Peyer's patch (tissue), 4 donors: ENCODE data around the gene SDR42E1. TPM values are rescaled to one million over a fixed set of nuclear protein-coding genes. Genes with fewer than 3 reads are reported as not detected.

ENCODE experiments used
- DNase-seq, 3 donors: peaks; one replicate each; pipeline ENCODE4 v3.0.0-alpha.2; 2017 to 2019
- H3K27ac ChIP-seq, 4 donors: fragments of 200-600 bp; sonication (generic); one replicate each; pipeline ENCODE4 v1.5.1; 2016 to 2019
- H3K27me3 ChIP-seq, 2 donors: fragments of 200-600 bp; sonication (generic); one replicate each; pipeline ENCODE4 v1.5.1; 2019
- H3K36me3 ChIP-seq, 3 donors: fragments of 200-600 bp; sonication (generic); one replicate each; pipeline ENCODE4 v1.5.1; 2016 to 2019
- H3K4me1 ChIP-seq, 4 donors: fragments of 200-600 bp; sonication (generic); one replicate each; pipeline ENCODE4 v1.5.1; 2016 to 2019
- H3K4me3 ChIP-seq, 4 donors: fragments of 200-600 bp; sonication (generic); 1 replicate in 3 of 4; 2 replicates in 1 of 4; pipeline ENCODE4 v1.5.1; 2016 to 2019; ENCODE audit warnings: mild to moderate bottlenecking in 1 of 4
- H3K9me3 ChIP-seq, 4 donors: fragments of 200-600 bp; sonication (generic); one replicate each; pipeline ENCODE4 v1.5.1; 2016 to 2019; ENCODE audit warnings: mild to moderate bottlenecking in 1 of 4
- CTCF ChIP-seq, 6 experiments: fragments of 450-650 bp in 4 of 6; fragments of 200-600 bp in 2 of 6; sonication (generic) in 1 of 6; IDR thresholded peaks; one replicate each; pipeline ENCODE4 v1.5.1; 2017 to 2019; ENCODE audit warnings: antibody characterized with exemption in 6 of 6, mild to moderate bottlenecking in 3 of 6, moderate library complexity in 1 of 6
- POLR2A ChIP-seq, 2 donors: fragments of 450-650 bp; IDR thresholded peaks; one replicate each; pipeline ENCODE4 v1.5.1; 2017; ENCODE audit warnings: antibody characterized with exemption in 2 of 2, mild to moderate bottlenecking in 2 of 2, moderate library complexity in 2 of 2
- total RNA-seq, 4 donors: library from RNA; depleted of rRNA; stranded (reverse); fragments of >200 nt; gene quantifications; one replicate each; pipeline ENCODE4 v1.1.0, GENCODE V29; 2016

Gene SDR42E1
- total RNA-seq, 4 donors from 2014 or later: 1.7 to 19.8 (median 17.1) TPM

GRCh38 chr16:81975637-81976036 lies 35.6 kb downstream of the SDR42E1 start:
- no peaks in the 10 kb centered on the region for H3K9me3 ChIP-seq
- no peaks in the 10 kb centered on the region for H3K27me3 ChIP-seq
- H3K36me3 ChIP-seq: no peaks in the 10 kb centered on the region
- TF ChIP-seq CTCF (IDR thresholded peaks at IDR 0.05) (no peak), POLR2A (IDR thresholded peaks at IDR 0.05) (no peak)
- no peak overlapping the region for H3K4me3 ChIP-seq
- DNase-seq: no peak
- H3K27ac ChIP-seq: no peak overlapping the region
- H3K4me1 ChIP-seq: no peaks in the 10 kb centered on the region

GRCh38 chr16:81973737-81974136 lies 37.5 kb downstream of the SDR42E1 start:
- no peak for DNase-seq
- no peak overlapping the region for H3K4me3 ChIP-seq
- H3K27ac ChIP-seq: no peak overlapping the region
- no peaks in the 10 kb centered on the region for H3K9me3 ChIP-seq
- no peaks in the 10 kb centered on the region for H3K36me3 ChIP-seq
- TF ChIP-seq POLR2A (IDR thresholded peaks at IDR 0.05) (no peak), CTCF (IDR thresholded peaks at IDR 0.05) (no peak)
- H3K27me3 ChIP-seq: no peaks in the 10 kb centered on the region
- H3K4me1 ChIP-seq: no peaks in the 10 kb centered on the region

- DNase-seq: no peak
- no peaks in the 10 kb centered on the region for H3K27me3 ChIP-seq
- H3K9me3 ChIP-seq: no peaks in the 10 kb centered on the region
- H3K27ac ChIP-seq: no peak overlapping the region
- no peaks in the 10 kb centered on the region for H3K4me1 ChIP-seq
- no peak overlapping the region for H3K4me3 ChIP-seq
- no peaks in the 10 kb centered on the region for H3K36me3 ChIP-seq
- TF ChIP-seq CTCF (IDR thresholded peaks at IDR 0.05) (no peak), POLR2A (IDR thresholded peaks at IDR 0.05) (no peak)
Measured at GRCh38 chr16:81971853-81972252, 39.4 kb downstream of the SDR42E1 start.

- Histone ChIP-seq H3K27me3 (no peaks in the 10 kb centered on the region), H3K4me1 (no peaks in the 10 kb centered on the region), H3K4me3 (no peak overlapping the region), H3K9me3 (no peaks in the 10 kb centered on the region), H3K27ac (no peak overlapping the region), H3K36me3 (no peaks in the 10 kb centered on the region)
- TF ChIP-seq CTCF (IDR thresholded peaks at IDR 0.05) (no peak), POLR2A (IDR thresholded peaks at IDR 0.05) (no peak)
- no peak for DNase-seq
Measured at GRCh38 chr16:81967358-81967757, 43.9 kb downstream of the SDR42E1 start.

GRCh38 chr16:81964808-81965207 lies 46.5 kb downstream of the SDR42E1 start:
- no peak for TF ChIP-seq POLR2A (IDR thresholded peaks at IDR 0.05)
- no peak for TF ChIP-seq CTCF (IDR thresholded peaks at IDR 0.05)
- DNase-seq: no peak
- H3K9me3 ChIP-seq: no peaks in the 10 kb centered on the region
- no peaks in the 10 kb centered on the region for H3K36me3 ChIP-seq
- H3K27me3 ChIP-seq: no peaks in the 10 kb centered on the region
- no peaks in the 10 kb centered on the region for H3K4me1 ChIP-seq
- no peak overlapping the region for H3K27ac ChIP-seq
- H3K4me3 ChIP-seq: no peak overlapping the region
